GM19043 (cell line): ENCODE data around the gene TLE1.
"Not testable (repeated sequence)": the region's sequence is repeated elsewhere in the genome, so short reads cannot be mapped to it uniquely, and the experiment has no call there.

Source experiments
- ATAC-seq: cut with Tn5 transposase; IDR thresholded peaks from one replicate; pipeline ENCODE4 v1.9.1; 2021; ENCODE audit warnings: low read depth; ENCODE audit not compliant: unreplicated experiment

The TLE1 gene

DNA sequence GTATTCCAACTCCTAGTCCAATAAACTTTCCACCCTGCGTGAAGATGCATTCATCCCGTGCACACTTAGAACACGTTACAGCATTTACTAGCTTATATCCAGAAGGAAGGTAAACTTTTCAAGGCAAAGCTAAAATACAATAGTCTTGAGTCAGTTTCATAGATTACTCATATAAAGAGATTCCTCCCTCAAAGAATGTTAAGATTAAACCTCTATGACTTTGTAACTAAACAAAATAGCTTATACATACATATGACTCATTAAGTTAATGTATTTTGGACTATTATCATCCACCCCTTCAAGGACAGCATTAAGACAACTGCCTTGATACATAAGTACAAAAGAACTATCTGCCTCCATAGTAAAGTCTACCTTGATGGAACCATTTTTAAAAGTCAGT is 36.1 kb downstream of the TLE1 start:
- ATAC-seq = no peak

DNA sequence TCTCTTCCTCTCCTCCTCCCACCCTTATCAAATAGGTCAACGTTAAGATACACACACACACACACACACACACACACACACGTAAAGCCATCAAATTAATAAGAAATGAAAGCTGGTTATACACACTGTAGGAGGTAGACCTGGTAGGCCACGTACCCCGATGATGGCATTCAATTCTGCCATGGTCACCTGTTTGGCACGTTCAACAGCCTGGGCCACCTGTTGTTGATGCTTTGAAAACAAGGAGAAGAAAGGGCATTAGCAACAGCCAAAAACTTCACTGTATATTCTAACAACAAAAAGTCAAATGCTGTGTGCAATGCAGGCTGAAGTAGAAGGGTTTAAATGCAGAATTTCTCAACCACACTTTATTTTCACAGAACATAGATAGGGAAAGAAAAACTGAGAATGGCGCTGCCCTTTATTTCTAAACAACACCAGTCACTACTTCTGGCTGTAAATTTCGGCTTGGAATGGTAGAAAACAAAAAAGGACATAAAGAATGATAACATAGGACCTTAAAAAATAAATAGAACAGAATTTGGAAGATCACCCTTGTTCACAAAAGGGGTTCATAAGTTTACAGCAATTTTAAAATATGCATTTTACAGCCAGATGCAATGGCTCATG is 37.2 kb downstream of the TLE1 start:
- no peak for ATAC-seq

DNA sequence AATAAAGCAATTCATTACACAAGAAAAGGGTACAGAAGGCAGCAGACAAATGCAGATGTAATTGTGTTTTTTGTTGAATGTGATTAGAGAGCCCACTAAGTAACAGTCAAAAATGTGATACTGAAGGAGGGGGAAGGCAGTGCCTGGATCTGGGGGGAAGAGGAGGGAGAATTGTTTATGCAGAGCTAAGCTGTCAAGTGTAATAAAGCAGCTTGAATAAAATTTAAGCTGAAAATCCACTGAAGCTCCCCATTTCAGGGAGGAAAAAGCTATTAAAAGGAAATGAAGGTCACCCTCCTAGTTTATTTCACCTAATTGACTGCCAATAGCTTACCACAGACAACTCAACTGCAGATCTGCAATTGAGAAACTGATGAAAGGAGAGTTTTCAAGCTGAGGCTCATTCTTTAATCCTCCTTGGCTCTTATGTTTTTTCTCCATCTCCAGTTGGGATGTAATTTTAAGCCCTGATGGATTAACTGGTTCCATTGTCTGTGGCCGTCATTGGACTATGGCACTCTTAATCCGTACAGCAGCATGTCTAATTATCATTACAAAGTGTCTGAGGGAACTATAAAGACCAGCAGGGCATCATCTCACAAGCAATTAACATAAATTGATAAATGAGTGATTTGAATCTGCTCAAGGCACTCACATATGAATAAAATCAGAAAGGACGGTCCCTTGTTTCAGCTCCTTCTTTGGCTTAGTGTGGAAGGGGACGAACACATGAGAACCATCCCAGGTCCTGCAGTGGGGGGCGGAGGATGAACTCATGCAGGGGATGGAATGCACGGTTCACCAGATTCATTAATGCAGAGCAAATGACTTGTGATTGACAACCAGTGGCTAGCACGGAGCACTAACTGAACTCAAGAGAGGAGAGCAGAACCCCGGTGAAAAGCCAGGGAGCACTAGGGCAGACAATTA is 38.5 kb downstream of the TLE1 start:
- no peak for ATAC-seq

DNA sequence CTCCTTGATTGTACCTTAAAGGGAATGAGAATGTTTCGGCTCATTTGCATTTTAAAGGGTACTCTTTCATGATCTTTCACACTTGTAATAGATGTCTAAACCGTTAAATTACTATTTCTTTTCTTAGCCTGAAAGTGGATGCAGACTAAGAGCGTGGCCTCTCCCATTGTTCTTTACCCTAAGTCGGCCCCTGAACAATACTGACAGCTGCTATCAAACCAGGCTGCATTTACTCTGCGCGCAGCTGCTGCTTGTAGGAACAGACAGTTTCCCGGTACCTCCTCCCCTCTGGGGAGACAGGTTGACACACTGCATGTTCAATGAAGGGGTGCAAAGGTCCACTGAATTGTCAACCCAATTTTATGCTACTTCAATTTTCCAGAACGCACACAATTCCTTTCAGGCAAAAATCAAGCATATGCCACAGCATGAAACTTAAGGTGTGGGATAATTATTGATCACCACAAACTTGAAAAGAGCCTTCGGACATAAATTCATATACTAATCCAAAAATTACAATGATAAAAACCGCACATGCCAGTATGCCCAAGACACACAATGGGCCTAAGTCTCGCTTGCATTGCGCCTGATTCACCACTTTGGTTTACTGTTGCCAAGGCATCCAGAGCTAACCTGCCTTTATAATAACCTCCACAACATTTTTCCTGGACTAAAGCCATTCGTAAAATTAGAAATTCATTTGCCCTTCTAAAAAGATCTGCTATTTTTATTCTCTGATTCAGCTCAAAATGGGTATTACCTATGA is 39.7 kb downstream of the TLE1 start:
- ATAC-seq = no peak

DNA sequence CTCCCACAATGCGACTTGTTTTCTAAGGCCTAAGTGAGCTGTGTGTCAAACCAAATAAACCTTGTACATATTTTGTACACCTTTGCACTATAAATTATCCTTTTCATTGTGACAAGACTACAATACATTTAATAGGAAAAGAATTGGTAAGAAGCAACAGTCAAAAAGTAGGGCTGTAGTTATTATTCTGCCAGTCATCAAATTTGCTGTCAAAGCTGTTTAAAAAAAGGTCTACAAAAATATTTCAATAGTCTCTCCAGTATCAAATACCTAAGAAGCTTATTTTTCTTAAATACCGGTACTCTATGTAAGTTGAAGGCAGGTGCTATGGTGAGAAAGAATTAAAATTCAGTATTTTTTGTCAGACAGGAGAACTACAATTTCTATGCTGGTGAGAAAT is 40.5 kb downstream of the TLE1 start:
- no peak for ATAC-seq

DNA sequence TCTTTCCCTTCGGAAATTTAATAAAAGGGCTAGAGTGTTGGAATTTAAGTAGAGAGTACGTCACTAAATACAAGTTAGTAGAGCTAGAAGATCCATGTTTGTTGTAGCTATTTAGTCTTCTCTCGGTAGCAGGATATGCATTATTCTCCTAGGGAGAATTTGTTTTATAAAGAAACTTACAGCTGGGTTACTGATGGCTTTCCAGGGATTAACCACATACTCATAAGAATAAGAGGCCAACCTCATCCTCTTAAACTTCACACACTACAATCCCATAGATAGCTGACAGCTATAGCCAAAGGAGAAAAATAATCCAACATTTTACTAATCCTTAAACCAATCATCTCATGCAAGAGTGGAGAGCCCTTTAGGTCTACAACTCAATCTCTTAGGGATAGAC is 43.0 kb downstream of the TLE1 start:
- no peak for ATAC-seq

DNA sequence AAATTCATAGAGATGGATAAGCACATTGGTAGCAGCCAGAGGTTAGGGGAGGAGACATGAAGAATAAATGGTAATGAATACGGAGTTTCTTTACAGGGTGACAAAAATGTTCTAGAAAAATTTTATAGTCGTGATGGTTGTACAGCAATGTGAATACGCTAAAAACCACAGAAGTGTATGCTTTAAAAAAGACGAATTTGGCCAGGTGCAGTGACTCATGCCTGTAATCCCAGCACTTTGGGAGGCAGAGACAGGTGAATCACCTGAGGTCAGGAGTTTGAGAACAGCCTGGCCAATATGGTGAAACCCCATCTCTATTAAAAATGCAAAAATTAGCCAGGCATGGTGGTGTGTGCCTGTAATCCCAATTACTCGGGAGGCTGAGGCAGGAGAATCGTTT is 44.8 kb downstream of the TLE1 start:
- ATAC-seq = not testable (repeated sequence)

DNA sequence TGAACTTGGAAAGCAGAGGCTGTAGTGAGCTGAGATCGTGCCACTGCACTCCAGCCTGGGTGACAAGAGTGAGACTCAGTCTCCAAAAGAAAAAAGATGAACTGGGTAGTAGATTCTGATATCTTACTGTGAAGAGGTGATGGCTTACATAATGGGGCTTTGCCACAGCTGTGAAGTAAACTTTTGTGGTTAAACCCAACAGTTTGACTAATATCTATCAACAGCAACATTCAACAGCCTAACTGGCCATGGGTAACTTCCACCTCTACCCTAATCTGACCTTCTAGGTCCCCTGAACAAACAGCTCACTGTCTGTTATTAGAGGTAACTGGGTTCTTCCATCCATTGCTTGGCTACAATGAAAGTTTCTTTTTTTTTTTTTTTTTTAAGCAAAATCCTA is 52.1 kb downstream of the TLE1 start:
- no peak for ATAC-seq

DNA sequence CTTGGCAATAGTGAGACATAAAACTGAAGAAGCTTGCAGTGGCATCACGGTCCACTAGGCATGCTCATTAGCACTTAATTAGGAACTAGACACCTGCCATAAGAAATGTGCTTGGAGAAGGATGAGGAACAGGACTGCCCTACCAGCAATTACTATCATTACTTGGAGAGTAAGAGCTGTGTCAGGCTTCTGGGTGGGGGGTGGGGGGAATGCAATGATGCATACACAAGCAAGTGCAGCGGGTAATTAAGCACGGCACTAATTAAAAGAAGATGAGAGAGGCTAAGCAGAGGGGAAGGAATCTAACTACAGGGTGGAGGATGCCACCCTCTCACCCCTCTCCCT is 53.1 kb downstream of the TLE1 start:
- no peak for ATAC-seq

DNA sequence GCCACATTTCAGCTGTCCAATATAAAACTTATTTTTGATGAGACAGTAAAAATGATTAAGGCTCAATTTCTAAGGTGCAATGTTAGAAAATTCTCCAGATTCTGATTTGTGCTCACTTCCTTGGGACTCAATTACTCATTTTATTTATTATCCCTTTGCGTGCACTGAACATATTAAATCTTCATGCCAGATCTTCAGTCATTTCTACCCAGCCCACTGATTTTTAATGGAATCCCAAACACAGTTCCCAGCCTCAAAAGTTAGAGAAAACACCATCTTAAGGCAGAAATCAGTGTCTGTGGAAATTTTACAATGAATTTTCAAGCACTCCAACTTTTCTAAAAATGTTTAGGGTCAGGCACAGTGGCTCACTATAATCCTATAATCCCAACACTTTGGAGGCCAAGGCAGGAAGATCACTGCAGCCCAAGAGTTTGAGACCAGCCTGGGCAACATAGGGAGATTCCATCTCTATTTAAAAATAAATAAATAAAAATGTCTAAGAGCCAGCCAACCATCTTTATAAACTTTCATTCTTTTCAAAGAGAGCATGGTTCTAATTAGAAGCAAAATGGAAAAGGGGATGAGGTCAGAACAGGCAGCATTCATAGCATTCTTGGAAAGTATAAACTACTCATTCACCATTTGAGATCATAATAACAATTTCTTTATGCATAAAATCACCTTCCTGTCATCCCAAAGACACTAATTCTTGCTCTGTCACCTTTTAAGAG is 53.7 kb downstream of the TLE1 start:
- ATAC-seq = no peak

DNA sequence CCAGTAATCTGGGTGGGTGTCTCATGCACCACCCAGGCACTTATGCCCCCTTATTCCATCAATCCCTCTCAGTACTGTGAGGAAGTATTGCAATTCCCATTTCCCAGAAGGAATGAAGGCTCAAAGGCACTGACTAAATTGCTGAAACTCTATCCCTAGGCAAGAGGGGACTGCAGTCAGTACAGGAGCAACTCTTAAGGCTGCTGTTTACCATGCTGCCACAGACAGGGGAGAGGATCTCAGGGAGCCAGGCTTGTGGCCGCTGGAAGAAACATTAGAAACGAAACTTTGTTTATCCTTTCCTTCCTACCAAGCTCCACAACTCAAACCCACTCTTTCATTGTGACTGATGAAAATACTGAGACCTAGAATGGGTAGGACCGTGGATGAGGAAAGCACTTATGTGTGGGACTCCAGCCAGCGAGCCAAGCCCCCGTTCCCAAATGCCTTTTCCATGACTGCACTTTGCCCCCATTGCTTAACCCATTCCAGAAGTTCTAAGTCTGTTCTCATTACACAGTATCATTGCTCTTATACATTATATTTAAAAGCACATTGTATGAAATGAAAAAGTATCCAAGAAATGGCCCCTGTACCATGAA is 54.3 kb downstream of the TLE1 start:
- no peak for ATAC-seq

DNA sequence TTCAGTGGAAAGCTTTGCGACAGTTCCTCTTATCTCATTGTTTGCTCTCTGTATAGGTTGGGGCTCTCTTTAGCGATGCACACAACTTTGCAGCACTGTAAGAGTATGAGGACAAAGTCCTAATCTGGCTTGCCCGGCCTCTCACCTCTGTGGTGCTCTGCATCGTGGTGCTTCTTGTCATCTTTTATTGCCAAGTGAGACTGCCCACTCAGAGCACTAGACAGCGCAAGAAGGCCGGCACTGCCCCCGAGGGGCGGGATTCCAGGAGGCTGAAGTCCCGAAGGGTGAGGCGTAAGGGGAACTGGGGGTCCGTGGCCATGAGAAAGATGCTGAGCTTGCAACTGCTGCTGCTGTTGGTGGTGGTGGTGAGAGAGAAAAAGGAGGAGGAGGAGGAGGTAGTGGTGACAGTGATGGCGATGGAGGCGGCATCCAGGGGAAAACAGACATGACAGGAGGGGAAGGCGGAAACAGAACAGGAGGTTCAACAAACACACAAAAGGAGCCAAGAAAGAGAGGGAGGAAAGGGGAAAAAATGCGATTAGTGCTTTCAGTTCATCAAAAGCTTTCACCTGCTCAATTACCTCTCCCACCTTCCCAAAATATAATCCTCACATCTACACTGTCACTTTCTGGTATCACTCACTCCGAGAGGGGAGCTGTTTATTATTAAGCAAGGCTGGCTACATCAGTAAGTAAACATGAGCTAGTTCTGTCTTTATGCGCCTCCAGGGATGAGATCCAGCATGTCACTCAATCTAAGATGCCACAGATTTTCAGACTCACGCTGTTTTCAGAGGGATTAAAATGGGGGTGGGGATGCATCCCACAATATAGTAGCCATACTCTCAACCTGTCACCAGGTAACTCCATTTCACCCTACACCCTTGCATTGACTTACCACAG is 55.1 kb downstream of the TLE1 start:
- no peak for ATAC-seq

DNA sequence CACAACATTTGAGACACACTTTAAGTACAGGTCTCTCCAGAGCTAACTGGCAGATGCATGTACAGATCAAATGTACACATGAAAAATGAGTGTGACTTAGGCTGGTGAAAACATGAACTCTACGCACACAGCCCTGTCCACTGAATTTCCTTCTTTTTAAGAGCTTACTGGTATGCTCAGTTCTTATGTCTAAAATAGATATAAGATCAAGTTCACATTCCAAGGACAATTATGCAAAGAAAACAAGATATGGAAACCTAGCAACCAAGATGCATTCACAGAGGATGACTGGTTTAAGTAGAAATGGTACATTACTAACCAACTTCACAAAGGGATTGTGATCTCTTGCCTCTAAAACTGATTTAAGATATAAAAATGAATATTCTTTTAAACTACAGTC is 56.7 kb downstream of the TLE1 start:
- no peak for ATAC-seq

DNA sequence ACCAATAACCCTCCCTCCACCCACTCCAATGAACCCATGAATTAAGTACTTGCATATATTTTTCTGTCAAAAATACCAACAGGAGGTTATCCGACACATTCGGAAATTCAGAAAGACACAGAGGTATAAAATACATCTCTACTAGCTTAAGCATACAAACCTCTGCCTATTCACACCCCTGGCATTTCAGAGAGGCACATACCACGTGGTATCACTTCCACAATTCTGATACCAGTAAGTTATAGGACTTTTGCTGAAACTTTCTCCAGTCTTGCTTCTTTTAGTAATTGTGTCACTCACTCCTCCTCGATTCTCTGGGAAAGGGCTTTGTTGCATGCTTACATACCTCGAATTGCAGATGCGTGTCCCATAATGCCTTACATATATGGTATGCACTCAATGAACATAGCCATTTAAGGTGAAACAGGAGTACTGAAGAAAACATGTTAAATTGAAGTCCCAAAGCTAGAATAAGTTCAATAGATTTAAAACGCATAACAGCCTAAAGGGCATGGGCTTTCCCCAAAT is 58.1 kb downstream of the TLE1 start:
- ATAC-seq = no peak

DNA sequence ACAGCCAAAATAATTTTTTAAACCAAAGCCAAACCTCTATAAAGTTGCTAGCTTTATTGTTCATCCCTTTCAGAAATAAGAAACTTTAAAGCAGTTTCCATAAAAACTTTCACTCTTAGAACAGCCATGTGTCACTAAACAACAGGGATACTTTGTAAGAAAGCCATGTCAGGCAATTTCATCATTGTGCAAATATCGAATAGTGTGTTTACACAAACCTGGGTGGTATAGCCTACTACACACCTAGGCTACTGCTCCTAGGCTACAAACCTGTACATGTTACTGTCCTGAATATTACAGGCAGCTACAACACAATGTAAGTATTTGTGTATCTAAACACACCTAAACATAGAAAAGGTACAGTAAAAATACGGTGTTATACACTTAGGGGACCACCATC is 59.9 kb downstream of the TLE1 start:
- ATAC-seq = no peak

DNA sequence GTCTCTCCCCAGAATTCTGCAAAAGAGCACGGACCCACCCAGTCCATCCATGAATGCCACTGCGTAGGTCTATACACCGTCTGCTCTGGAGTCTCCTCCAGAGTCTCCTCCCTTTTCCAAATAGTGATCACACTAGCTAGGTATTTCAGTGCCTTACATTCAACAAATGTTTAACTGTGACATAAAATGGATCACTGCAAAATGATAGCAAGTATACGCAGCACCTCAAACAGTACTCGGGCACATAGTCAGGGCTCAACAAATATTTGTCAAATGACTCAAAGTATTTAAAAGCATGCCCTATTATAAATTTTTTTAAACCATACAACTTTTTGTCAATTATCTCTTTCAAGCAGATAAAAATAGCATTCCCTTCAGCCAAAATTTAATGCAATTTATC is 60.5 kb downstream of the TLE1 start:
- no peak for ATAC-seq

DNA sequence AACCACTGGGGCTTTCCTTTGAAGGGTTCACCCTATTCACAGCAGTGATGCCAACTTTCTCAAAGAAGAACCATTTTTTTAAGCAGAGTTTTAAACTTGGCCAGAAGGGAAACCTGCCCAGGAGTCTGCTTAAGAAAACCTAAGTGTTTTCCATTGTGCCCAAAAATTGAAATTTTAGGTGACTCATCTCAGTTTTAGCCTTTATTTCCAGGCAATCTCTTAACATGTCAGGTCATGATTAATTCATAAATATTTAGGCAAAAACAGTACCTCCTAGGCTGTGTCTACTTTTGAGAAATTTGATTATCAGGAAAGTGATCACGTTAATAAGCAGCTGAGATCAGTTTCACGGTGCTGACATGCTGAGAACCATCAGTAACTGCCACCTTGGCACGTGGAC is 61.9 kb downstream of the TLE1 start:
- no peak for ATAC-seq

DNA sequence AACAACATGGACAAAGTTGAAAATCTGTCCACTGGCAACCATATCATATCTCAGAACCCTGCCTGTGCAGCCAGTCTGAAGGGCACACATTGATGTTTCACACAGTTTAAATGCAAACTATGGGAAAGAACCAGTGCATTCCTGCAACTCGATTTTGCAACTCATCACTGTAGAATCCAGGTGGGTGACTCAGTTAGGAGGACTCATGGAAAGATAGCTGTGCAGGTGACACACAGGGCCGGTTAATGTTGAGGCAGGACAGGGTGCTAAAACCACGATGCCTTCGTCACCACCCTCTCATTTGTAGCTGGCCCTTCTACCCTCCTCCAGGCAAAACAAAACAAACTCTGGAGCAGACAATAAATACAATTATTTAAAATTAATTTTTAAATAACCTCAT is 62.8 kb downstream of the TLE1 start:
- no peak for ATAC-seq

DNA sequence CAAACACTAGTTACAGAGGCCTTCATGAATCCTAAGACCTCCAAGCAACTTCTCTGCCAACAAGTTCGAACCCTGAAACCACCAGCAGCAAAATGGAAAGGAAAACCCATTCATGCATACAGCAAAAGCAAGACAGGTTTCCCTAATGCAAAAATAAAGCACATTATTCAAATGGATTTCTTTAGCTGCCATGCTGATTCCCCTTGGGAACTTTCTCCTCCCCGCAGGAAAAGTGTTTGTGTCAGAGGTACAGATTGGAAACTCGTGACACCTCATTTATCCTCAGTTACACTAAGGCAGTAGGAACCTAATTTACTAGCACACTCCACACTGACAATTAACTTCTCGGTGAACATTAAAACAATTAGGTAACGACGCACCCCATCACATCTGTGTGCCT is 63.4 kb downstream of the TLE1 start:
- no peak for ATAC-seq
